ENCODE data around the gene MED19.
"Not testable (repeated sequence)": the region's sequence is repeated elsewhere in the genome, so short reads cannot be mapped to it uniquely, and the experiment has no call there.

MED19 gene

DNA sequence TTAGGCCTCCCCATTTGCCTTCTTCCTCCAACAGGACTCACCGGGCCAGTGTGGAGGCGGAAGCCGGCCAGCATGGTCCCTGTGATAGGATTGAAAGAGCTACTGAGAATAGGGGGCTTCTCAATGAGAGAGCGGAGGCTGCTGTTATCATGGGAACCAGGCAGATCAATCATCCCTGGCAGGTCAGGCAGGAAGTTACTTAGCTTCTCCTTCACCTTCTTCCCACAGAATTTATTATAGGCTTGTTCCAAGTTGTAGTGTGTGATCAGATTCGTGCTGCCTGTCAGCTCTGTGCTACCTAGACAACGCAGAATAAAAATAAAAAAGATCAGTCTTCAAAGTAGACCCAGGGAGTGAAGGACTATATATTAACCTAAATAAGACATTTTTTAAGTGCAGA, 7.1 kb downstream of the MED19 start:
- DNase-seq (ENCODE audit: low spot score): no peak

DNA sequence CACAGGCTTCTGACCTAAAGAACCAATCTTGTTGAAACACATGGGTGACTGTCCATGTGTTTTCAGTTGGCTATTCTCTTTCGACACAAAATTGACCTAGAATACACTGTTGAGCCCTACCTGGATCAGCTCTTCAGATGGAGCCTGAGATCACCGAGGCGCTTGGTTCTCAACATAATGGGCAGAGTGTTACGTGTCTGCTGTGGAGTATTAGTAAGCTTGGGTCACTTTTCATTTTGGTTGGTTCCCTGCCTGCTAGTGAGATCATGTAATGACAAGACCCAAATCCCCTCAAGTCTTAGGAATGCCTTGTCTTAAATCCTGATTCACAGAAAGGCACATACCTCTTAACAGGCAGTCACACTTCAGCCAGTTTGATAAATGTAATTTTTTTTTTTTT, 8.7 kb downstream of the MED19 start:
- no peak for DNase-seq (ENCODE audit: low spot score)

DNA sequence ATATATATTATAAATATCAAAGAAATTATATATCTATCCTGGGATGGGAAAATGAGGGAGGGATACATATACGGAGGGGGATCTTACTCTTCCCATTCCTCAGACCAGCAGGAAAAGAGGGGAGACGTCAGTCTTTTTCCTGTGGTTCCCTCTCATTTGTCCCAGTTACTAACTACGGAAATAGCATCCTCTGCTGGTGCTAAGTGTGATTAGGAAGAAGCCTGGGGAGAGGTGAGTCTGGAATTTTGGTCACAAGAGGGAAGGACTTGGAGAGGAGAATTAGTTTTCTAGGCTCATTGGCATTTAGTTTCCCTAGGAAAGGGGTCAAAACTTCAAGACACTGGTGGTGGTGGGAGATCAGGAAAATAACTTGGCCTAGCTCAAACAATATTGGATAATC, 11.6 kb downstream of the MED19 start:
- DNase-seq (ENCODE audit: low spot score): no peak

DNA sequence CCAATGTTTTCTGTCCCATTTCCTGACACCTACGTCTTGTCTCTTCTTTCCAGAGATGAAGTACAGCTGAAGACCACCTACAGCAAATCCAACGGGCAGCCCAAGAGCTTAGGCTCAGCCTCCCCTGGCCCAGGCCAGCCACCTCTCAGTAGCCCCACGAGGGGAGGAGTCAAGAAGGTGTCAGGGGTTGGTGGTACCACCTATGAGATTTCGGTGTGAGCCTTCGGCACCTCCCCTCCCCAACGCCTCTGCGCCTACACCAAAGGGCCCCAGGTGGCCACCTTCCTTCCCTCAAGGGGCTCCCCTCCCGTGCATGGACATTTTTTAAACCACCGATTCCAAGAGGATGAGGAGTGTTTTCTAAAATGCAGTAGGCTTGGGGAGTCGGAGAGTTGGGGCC, 12.2 kb downstream of the MED19 start:
- no peak for DNase-seq (ENCODE audit: low spot score)

DNA sequence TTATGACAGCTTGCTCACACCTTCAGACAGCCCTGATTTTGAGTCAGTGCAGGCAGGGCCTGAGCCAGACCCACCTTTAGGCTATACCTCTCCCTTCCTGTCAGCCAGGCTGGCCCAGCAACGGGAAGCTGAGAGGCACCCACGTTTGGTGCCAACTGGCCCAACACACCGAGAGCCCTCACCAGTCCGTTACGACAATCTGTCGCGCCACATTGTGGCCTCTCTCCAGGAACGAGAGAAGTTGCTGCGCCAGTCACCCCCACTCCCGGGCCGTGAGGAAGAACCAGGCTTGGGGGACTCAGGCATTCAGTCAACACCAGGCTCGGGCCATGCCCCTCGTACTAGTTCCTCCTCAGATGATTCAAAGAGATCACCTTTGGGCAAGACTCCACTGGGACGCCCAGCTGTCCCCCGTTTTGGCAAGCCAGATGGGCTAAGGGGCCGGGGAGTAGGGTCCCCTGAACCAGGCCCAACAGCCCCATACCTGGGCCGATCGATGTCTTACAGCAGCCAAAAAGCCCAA, 13.1 kb downstream of the MED19 start:
- DNase-seq (ENCODE audit: low spot score): no peak

DNA sequence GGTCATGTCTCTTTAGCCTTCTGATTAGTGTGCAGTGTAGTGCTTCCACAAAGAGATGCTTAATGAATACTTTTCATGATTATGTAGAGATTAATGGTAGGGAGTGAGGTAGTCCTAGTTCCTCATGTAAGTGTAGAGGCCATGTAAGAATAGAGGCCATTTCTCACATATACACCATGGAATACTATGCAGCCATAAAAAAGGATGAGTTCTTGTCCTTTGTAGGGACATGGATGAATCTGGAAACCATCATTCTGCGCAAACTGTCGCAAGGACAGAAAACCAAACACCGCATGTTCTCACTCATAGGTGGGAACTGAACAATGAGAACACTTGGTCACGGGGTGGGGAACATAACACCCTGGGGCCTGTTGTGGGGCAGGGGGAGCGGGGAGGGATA, 21.5 kb downstream of the MED19 start:
- DNase-seq (ENCODE audit: low spot score): not testable (repeated sequence)

DNA sequence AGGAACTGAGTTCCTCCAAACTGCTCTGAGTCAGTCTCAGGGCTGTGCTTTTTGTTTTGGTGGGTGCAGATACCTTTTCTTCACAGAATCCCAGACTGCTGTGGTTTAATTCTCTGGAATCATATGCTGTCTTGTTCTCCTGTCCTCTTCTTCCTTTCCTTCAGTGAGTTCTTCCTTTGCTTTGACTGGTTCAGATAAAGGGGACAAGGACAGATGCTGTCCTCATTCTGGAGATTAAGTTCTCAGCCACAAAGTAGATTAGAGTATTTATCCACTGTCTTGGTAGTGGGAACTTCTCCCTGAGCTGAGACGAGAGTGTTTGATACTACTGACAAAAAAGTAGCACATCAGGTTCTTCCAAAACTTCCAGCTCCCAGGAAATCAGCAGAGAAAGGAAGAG, 30.8 kb downstream of the MED19 start:
- no peak for DNase-seq (ENCODE audit: low spot score)

DNA sequence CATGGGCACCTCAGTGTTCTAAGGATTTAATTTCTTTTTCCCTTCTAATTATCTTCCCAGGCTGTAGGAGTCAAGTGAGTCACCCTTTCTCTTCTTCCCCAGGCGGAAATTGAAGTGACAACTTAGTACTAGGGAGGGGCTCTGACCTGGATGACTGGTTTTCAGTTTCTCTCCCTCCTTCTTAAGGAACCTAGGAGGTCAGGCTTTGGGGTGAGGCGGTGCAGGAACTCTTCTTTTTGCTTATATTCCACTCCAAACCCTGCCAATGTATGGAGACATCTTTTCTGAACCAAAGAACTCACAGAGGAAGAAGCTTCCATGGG, 31.5 kb downstream of the MED19 start:
- DNase-seq (ENCODE audit: low spot score): no peak

DNA sequence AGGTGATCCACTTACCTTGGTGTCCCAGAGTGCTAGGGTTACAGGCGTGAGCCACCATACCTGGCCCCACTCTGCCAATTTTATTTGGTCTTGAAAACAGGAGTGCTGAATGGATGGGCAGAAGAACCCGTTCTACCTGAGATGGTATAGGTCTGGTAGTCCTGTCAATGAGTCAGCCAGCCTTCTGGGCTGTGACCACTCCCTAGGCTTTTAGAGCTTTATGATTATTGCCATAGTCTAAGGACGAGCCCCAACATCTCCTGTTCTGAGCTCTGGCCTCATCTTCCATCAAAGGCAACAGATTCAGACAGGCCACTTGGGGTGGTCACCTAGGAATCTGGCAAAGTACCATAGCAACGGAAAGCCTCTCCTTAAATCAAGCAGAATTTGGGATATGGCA, 32.6 kb downstream of the MED19 start:
- DNase-seq (ENCODE audit: low spot score): no peak

DNA sequence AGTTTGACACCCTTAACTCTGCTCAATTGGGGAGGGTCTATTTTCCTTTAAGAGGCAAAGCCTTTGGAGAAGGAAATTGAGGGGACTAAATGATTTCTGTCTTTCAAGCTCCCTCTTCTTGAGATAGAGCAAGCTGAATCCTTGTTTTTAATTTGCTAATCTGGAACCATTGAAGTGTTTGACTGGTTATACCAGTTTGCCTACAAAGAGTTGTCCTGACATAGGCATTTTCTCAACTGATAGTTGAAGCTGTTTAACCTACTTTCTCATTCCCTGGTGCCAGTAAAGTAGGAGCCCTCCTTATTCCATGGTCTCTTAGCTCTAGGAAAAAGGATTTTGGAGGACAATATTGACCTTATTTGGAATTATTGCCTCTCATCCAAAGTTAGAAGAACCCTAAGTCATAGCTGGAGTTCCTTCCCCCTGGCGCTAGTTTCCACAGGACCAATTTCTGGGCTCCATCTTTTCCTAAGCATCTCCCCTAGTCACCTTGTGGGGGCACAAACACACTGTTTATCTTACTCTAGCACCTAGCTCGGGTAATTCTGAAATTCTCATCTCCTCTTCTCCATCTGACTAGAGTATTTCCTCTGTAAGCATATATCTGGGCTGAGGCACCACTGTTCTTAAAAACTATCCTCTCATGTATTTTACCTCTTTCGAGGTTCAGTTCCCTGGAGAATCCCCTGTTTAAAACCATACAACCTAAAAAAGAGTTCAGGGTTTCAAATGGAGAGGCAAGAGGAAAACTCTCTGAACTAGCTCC, 36.7 kb downstream of the MED19 start:
- DNase-seq (ENCODE audit: low spot score): no peak

DNA sequence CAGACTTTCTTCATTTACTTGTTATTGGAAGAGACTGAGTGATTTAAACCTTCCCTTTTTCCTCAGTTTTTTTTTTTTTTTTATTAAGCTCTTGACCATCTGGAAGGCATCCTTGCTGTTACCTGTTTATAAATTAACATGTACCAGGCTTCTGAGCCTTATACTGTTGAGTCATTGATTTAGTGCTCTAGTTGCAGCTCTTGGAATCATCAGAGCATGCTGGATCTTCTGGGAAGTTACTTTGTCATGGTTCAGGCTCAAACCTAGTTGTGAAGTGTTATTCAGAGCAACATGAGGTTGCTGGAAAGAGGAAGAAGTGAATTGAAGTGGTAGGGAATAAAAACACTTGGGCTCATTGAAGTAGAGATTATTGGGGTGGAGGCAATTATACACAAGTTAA, 37.8 kb downstream of the MED19 start:
- no peak for DNase-seq (ENCODE audit: low spot score)

DNA sequence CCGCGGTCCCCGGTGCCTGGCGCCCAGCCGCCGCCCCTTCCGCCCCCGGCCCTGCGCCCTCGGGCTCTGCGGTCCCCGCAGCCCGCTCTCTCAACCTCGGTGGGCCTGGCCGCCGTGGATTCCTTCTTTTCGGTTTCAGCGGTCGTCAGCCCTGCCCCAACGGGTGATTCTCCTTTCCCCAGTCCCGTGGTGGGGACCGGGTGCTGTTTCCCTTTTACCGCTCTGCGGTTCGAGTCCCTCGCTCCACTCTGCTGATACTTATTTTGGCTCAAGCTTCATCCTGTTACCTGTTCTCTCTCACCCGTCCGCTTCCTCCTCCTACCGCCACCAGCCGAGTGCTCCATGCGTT, 43.6 kb downstream of the MED19 start:
- peak; percentile 47 for DNase-seq (ENCODE audit: low spot score)

DNA sequence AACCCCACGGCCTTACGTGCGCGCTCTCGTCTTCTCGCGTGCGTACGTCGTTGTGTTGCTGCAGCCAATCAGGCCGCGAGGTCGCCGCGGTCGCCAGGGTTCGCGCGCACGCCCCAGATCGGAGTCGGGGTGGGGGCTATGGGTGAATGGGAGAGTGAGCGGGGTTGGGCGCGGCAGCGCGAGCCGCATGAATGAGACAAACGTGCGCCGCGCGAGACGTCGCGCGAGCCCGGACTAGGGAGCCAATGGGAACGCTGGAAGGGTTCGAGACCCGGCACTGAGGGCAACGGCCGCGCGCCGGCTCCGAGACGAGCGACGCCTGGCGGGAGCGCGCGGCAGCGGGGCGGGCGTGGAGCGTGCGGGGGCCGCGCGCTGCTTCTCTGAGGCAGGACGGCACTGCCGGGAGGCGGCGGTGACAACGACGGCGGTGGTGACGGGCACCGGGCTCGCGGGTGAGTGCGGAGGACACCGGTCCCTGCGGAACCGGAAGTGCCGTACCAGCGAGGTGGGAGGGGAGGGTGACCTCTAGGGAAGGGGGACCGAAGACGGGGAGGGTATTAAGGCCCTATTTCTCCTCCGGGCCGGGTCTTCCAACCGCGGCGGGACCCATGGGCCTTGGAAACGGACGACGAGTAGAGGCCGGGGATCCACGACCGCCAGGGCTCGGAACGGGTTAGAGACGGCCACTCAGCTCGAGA, 44.1 kb downstream of the MED19 start, which contains the start of gene ZDHHC5:
TSS of gene ZDHHC5 (plus strand) at position 379 of the 698 bp plus-strand sequence. CDS start 4,977 bp downstream, outside the sequence.
- DNase-seq (ENCODE audit: low spot score): peak; percentile 99

DNA sequence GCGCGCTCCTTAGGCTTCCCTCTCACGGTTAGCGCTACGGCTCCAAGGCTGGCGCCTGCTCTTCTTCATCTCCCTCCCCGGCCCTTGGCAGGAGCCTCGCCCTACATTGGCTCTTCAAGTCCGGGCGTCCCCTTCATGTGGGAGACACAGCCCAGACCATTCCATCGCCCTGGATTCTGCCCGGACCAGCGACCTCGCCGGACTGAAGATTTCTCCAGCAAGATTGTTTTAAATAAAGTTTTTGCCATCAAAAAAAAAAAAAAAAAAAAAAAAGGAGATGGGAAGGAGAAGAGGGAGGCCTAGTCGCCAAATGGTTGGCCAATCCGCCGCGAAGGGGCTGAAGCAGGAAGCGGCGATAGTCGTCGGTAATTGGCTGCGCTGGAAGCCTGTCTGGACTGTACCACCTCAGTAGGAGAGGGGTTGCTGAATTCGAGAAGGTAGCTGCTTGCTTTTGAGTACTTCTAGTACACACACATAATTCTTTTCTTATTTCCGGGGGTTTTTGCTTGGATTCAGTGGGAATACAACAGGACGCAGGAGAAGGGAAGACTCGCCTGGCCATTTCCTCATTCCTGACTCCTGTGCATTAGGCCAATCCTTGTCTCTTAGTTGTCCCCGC, 44.8 kb downstream of the MED19 start:
- DNase-seq (ENCODE audit: low spot score): peak; percentile 99

DNA sequence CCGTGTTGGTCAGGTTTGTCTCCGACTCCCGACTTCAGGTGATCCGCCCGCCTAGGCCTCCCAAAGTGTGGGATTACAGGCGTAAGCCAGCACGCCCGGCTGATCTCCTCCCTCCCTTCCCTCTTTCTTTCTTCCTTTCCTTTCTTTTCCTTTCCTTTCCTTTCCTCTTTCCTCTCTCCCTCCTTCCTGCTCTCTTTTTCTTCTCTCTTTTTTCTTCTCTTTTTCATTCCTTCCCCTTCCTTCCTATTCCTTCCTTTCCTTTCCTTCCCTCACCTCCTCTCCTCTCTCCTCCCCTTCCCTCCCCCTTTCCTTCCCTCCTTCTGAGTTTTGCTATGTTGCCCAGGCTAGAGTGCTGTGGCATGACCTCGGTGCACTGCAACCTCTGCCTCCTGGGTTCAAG, 48.0 kb downstream of the MED19 start:
- no peak for DNase-seq (ENCODE audit: low spot score)

DNA sequence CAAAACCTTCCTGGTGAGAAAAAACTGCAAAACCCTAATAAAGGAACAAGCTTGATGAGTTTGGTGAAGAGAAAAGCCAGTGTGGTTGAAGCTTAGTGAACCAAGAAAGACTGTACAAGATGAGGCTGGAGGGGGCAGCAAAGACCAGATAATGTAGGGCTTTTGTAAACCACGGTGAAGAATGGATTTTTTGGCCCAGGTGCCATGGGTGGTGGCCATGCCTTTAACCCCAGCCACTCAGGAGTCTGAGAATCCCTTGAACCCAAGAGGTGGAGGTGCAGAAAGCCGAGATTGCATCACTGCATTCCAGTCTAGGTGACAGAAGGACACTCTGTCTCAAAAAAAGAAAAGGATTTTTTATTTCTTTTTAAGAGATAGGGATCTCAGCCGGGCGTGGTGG, 49.1 kb downstream of the MED19 start:
- no peak for DNase-seq (ENCODE audit: low spot score)

DNA sequence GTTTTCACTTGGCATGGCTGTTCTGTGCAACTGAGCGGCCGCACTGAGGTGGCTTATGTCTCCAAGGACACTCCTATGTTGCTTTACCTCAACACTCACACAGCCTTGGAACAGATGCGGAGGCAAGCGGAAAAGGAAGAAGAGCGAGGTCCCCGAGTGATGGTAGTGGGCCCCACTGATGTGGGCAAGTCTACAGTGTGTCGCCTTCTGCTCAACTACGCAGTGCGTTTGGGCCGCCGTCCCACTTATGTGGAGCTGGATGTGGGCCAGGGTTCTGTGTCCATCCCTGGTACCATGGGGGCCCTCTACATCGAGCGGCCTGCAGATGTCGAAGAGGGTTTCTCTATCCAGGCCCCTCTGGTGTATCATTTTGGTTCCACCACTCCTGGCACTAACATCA, 52.3 kb downstream of the MED19 start:
- DNase-seq (ENCODE audit: low spot score): no peak

DNA sequence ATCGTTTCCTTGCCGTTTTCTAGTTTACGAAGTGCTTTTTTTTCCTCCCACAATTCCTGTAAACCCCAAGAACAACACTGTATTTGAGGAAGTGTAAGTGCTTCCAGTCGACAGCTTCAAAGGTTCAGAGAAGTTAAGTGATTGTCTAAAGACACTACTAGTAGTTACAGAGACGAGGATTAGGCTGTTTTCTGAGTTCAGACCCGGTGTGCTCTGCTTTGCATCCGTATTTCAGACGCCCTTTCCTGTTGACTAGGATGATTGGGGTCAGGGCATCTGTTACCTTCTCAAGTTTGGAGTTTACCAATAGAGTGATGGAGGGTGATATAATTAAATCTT, 54.0 kb downstream of the MED19 start:
- DNase-seq (ENCODE audit: low spot score): no peak

DNA sequence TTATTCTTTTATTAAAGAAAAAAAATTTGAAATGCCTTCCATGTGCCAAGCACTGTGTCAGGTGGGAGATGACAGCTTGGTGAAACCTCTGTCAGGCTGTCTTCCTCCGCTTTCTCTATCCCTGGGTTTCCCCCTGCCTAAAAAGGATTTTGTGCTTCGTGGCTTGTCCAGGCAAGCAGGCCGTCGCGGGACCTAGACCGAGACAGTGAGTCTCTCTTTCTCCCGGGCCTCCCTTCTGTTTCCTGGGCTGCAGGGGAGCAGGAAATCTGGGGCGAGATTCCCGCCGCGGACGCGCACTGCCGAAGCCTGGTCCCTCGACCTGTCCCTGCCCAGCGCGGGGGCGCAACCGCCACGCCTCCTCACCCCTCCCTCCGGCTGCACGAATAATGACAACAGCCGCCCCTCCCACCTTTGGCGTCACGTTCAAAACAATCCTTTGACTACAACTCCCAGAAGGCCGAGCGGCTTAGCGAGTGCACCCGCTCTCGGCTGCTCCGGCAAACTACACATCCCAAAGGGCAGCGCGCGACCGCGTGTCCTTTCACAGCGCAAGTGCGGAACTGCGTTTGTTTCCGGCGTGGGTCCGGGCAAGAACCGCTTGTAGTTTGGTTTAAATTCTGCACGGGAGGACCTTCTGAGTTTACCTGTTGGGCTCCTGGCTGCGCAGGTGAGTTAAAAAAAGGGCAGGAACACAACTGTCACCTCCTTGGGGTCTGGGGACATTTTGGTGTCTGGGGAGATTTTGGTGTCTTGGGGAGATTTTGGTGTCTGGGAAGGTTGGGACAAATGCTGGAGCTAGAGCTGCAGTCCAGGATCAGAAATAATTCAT, 54.6 kb downstream of the MED19 start, which contains the start of gene CLP1:
TSS of gene CLP1 (plus strand) at position 569 of the 829 bp plus-strand sequence. CDS start 1,715 bp downstream, outside the sequence.
- peak; percentile 98 for DNase-seq (ENCODE audit: low spot score)

DNA sequence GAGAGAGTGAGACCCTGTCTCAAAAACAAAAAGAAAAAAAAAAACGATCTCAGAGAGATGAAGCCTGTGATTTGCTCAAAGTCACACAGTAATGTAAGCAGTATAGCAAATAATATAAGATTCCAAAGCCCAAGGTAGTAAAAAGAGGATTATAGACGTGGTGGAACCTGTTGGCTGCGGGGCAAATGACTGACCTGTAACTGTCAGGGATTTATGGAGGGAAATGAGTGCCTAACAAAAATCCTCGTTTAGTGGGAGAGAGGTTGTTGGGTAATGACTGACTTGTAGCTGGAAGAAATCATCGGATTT, 55.2 kb downstream of the MED19 start:
- DNase-seq (ENCODE audit: low spot score): no peak
